NCI-H1694 (cell line): ENCODE results near the gene SLC26A3.

Experiments
- DNase-seq: peaks from one replicate; lab custom pipeline; 2025; lab: John Stamatoyannopoulos, UW

Gene SLC26A3

GRCh38 chr7:107746006-107746405, 57.0 kb downstream of the SLC26A3 start:
- DNase-seq: no peak

- no peak for DNase-seq
These were observed 58.7 kb downstream of the SLC26A3 start for GRCh38 chr7:107744345-107744750.

GRCh38 chr7:107743567-107744344, 59.3 kb downstream of the SLC26A3 start, which contains the start of gene CBLL1:
Gene CBLL1 (plus strand): TSS chr7:107744142. CDS start chr7:107744164, 22 bp downstream.
- DNase-seq: peak; percentile 91

GRCh38 chr7:107742678-107743566, 60.1 kb downstream of the SLC26A3 start:
- peak; percentile 64 for DNase-seq

- DNase-seq: no peak
These were observed 74.7 kb downstream of the SLC26A3 start for GRCh38 chr7:107728276-107728675.

GRCh38 chr7:107726356-107727130, 76.5 kb downstream of the SLC26A3 start:
- no peak for DNase-seq

- DNase-seq: peak; percentile 51
These were observed 77.8 kb downstream of the SLC26A3 start for GRCh38 chr7:107725138-107725740.

GRCh38 chr7:107723255-107723654, 79.8 kb downstream of the SLC26A3 start:
- DNase-seq: no peak

GRCh38 chr7:107721286-107721685, 81.7 kb downstream of the SLC26A3 start:
- no peak for DNase-seq

- no peak for DNase-seq
These were observed 84.4 kb downstream of the SLC26A3 start for GRCh38 chr7:107718456-107719193.

- DNase-seq: no peak
These were observed 87.5 kb downstream of the SLC26A3 start for GRCh38 chr7:107715531-107715930.
